GM19455 (cell line): ENCODE results near the gene SH3GL3.

Source experiments
- ATAC-seq: cut with Tn5 transposase; IDR thresholded peaks from one replicate; pipeline ENCODE4 v1.9.1; 2021; ENCODE audit not compliant: unreplicated experiment

The SH3GL3 gene

DNA sequence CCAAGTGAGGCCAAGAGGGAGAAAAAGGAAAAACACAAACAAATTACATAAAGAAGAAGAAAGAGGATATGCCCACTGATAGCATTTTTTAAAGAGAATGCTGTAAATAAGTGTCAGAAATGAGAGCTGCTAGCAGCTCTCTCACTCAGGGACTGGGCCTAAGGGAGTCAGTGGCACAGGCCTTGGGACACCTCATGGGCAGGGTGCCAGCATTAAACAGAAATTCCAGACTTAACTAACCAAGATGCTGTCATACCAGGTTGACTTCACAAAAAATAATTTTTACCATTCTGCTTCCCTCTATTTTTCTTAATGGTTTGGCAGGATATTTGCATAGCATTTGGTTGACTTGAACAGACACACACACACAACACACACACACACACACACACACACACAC is 114.5 kb downstream of the SH3GL3 start:
- ATAC-seq: no peak

DNA sequence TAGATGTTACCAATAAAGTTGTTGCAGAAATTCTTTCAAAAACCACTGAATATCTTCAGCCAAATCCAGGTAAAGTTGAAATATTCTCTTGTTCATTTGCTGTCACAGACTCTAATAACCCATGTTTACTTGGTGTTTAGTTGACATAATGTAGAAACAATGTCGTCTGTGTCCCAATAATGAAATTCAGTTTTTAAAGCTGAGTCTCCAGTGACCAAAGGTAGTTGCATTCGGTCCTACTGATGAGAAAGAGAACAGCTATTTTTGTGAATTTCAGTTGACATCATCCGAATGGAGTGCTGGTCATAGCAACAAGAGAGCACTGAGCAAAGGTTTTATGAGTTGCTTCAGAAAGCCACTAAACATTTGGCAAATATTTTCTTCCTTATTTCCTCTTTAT is 118.0 kb downstream of the SH3GL3 start:
- ATAC-seq: no peak

DNA sequence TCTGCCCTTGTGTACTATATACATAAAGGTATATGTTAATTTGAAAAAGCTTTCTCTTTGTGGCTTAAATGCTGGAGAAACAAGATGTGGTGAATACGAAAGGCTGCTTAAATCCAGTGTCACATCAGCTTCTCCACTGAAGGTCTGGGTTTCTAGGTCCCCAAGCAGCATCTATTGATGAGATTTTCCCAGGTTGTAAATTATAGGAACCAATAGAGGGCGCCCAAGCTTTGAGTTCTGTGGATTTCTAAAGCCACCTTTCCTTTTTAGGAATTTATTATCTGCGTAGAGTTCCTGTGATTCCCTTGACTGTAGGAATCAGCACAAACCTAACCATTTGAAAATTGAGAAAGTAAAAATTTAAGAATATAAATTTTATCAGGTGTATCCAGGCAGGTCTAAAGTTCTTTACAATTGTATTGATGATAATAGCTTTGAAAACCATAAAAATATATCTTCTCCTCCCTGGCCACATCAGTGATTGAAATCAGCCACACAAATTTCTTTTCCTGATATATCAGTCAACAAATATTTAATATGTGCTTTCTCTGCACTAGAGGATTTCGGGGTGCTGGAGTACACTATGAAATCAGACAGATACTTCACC is 118.5 kb downstream of the SH3GL3 start:
- no peak for ATAC-seq

DNA sequence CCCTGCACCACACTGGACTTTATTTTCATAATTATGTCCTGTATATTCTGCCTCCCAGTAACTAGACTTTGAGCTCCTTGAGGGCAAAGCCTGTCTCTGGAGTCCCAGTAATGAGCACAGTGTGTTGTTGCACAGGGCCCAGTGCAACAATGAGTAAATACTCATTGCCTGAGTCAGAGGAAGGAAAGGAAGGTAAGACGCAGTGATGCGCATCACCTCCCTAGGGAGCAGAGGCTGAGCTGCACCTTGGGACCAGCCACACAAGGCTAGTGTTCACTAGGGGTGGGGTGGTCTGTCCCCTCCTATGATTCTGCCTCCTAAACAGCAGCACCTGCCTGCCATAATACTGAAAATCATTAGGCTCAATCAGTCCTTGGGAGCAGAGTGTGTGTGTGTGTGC is 120.2 kb downstream of the SH3GL3 start:
- no peak for ATAC-seq

DNA sequence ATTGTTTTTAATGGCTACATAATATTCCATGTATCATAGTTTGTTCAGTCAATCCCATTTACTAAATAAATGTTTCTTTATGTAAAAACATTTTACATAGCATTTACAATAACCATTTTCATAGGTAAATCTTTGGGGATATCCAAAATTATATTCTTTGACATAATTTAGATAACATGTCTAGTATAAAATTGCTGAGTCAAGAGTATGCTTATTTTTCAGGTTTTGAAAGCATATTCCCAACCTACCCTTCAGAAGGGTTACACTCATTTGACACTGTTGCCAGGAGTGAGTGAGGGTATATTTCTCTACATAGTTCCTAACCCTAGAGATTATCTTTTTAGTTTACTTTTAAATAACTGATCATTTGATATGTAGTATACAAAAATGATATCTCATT is 122.2 kb downstream of the SH3GL3 start:
- ATAC-seq: no peak

DNA sequence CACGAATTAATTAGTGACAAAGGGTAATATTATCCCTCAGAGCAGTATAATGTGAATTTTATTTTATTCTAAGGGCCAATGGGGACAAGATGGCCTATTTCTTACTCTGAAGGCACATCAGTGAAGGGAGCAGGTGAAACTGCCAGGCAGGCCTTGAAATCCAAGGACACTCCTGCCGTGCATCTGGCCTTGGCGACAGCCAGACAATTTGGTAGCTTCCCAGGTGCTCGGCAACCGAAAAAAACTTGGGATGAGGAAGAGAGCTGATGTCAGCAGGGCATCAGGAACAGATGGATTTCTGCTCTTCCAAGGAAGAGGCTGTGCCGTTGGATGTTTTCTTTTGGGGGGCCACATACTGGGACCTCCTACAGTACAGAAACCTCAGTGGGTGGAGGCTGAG is 123.6 kb downstream of the SH3GL3 start:
- ATAC-seq: no peak

DNA sequence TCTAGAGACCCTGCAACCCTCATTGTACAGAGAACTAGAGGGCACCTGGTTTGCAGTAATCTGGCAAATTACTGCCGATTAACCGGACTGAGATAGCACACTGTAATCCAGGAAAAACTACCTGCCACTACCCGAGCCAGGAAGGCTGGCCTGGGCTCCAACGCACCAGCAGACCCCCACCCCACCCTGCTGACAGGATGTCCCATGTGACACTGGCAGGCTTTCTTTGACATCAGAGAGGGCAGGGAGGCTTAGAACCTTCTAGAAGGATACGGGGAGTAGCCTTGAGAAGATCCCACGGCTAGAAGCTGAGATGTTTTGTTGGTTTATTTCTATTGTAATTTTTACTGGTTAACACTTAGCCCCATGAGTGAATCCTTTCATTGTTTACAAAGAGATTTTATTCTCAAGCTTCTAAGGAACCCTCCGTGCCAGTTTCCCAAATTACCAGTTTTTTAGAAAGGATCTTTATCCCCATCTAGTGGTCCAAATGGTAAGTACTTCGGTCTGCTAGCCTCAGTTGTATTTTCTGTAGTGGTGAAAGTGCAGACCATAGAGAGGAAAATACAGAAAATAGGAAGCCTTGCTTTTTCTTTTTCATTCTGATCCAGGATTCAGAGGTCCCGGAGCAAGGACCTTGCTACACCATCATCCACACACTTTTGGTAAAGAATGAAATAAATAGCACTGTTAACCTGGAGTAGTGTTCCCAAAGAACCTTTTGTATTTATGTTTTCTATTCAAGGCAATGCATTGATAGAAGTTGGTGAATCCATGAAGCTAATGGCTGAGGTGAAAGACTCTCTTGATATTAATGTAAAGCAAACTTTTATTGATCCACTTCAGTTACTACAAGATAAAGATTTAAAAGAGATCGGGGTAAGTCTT is 124.9 kb downstream of the SH3GL3 start:
- ATAC-seq: no peak

DNA sequence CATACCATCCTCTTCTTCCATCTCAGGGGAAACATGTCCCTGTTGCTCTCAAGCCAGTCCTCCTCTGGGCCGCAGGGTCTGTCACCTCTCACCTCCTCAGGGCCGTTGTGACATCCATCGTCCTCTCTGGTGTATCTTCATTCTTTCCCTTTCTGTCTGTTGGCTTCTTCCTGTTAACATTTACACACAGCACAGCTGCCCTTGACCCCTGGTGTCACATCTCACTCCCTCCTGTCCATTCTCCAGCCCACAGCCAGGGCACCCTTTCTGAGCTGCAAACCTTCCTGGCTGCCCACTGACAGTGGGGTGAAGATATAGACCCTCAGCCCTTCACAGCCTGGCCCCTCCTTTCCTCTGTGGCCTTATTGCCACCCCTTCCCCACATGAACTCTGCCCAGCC is 127.2 kb downstream of the SH3GL3 start:
- no peak for ATAC-seq

DNA sequence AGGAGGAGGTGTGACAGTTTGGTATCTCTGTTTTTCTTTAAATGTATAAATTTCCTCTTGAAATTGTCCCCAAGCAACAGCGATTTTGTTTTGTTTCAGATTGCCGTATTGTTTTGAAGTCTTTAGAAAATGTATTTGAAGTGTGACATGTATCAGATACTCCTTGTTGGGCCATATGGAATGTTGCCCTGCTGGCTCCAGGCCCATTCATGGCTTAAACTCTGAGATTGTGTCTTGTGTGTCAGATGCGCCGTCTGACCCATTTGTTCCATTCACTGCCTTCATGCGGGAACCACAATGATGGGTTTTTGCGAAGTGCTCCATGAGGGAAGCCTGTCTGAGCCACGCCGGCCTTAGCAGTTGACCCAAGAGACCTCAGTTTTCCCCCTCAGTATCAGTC is 131.6 kb downstream of the SH3GL3 start:
- no peak for ATAC-seq

DNA sequence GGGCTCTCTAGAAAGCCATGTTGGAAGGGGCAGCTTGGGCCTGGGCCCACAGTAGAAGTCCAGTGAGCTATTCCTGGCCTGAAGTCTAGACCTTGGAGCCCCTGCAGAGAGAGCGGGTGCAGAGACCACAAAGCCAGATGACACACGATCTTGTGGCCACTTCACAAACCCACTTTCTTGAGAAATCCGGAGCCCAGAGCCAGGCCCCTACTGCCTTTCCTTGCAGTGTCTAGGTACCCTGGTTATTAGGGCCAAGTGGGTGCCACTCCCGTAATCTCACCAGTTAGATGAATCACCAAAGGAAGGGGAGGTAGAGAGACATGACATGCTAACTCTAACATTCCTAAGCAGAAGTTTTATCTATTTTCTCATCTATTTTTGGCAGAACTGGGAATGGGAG is 134.2 kb downstream of the SH3GL3 start:
- no peak for ATAC-seq

DNA sequence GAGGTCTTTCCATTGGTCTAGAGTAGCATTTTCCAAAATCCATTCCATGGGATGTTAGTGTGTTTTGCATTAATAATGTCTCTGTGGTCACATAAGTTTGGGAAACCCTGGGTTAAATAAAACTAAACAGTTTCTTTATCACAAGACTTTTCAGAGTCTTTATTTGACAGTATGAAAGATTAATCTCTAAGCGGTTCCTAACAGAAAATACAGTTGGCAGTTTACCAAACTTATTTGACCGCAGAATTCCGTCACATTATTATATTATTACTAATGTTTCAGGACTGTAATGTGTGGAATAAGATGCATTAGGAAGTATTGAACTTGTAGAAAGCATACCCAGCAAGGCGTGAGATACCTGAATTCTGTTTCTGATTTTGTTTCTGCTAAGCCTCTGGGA is 135.2 kb downstream of the SH3GL3 start:
- ATAC-seq: no peak

DNA sequence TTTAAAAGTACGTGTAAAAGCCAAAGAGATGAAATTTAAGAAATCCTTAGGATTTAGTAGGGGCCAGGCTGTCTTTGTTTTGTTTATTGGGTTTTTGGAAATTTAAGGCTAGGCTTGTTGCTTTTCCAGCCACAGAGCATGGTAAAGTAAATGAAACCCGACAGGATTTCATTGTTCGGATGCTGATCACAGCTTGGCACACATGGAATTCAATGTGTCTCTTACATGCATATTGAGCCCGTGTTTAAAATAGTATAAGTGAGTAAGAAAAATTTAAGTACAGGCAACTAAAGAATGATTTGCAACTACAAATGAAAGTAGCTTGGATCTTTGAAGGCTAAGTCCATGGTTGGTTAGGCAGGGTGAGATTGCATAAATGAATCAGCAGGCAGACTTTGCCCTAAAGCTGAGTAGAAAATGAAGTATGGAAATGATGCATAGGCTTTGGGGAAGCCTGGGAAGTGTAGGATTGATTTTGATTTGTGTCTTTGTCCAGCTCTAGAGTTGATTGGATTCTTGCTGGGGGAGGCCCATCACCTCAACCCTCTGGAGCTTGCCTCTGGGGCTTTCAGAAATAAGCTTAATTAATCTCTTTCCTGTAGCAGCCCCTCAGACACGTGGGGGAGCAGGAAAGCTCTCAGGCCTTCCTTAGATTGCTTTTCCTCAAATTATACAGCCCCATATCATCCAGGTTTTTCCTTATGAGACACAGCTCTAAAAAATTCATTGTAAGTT is 138.6 kb downstream of the SH3GL3 start:
- no peak for ATAC-seq

DNA sequence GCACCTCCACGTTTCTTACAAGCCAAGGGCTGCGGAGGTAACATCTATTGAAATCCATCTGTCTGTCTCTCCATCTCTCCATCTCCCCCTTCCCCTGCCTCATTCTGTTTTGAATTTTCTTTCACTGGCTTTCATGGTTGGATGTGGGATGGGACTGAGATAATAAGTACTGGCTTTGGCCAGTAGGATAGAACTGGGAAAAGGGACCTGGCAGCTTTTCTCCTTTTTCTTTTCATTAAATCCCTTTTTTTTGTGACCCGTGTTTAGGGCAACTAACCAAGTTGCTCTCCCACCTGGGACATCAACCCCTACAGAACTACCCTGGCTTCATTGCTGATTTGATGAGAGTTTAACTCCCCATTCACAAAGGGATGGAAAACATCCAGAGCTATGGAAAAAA is 139.9 kb downstream of the SH3GL3 start:
- ATAC-seq: no peak

DNA sequence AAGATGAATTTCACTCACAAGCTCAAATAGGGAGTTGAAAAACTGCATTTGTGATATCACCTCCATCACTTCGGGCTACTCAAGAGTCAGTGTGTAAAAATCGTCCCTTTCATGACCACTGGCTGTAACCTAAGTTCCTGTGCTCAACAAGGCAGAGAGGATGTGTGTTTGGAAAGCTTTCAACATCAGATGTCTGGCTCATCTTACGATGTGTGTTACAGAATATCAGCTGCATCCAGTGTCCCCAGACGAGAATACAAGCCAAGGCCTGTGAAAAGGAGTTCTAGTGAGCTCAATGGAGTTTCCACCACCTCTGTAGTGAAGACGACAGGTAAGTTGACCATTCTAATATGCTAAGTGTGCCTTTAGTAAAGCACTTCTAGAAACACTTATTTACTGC is 141.3 kb downstream of the SH3GL3 start:
- no peak for ATAC-seq

DNA sequence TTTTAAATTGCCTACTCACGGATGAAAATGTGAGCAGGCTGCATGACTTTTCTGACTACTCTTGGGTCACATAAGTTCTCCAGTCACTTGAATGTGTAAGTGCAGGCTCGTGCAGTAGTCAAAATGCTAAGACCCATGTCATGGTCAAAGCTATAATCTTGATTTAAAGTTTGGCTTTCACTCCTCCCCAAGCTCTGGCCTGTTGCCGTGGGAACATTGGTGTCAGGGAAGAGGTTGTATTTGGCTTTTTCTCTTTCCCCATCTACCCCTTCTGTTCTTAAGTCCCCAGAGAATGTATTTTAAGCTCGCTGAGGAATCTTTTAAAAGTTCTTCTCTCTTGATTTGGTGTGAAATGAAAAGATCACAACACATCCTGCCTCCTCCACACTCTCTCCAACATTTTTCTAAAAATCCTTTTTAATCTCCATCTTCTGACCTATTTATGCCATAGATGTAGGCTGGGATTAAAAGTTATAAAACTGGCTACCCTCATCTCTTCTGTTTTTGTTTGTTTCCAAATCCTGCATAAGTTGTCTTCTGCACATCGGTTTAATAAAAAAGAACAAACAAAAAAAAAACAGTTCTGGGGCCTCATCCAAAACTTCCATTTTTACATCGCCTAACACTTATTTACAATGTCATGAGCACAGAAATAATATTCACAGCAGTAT is 145.4 kb downstream of the SH3GL3 start:
- ATAC-seq: no peak

DNA sequence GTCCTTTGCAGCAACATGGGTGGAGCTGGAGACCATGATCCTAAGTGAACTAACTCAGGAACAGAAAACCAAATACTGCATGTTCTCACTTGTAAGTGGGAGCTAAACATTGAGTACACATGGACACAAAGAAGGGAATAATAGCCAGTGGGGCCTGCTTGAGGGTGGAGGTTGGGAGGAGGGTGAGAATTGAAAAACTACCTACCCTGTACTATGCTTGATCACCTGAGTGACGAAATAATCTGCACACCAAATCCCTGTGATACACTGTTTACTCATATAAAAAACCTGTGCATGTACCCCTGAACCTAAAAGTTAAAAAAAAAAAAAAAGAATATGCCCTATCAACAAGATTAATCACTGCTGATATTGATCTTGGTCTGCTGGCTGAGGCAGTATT is 148.1 kb downstream of the SH3GL3 start:
- ATAC-seq: no peak

DNA sequence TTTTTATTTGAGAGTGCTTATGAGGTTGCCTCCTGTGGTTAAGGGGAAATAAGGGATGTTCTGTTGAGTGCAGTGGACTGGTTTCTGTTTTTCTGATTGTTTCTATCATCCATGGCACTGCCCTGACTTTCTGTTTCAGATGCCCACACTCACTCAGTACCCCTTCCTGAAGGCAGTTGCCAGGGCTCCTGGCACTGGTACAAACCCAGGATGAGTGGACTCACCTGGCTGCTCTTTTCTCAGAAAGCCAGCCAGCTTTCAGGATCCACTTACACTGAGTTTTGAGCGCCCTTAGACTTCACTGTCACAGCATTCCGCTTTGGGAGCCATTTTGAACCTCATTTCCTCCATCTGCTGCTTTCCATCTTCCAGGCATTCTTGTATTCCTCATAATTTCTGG is 150.9 kb downstream of the SH3GL3 start:
- ATAC-seq: no peak

DNA sequence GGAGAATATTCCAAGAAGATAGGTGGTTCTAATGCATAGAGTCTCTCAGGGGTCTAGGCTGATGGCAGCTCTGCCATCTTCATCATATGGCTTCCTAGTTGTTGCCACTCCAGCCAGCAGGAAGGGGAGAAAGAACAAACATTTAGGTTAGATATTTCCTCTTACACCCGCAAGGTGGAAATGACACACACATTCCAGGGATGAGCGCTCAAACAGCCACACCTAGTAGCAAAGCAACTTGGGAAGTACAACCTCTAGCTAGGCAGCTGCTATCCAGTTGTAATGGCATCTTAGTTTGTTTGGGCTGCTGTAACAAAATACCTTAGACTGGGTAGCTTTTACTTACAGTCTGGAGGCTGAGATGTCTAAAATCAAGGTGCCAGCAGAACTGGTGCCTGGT is 154.9 kb downstream of the SH3GL3 start:
- no peak for ATAC-seq

DNA sequence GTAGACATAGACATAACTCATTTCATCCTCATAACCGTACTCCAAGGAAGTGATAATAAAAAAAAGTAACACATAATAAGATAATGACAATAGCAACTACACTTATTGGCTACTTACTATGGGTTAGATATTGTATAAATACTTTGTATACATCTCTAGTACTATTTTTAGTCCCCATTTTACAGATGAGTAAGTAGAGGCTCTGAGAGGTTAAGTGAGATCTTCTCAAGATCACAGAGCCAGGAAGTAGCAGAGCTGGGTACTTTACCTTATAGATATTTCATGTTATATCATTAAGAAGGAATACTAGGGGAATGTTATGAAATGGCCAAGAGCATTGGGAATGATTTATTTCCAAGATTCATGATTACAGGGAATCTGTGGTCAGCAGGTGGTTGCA is 157.4 kb downstream of the SH3GL3 start:
- no peak for ATAC-seq

DNA sequence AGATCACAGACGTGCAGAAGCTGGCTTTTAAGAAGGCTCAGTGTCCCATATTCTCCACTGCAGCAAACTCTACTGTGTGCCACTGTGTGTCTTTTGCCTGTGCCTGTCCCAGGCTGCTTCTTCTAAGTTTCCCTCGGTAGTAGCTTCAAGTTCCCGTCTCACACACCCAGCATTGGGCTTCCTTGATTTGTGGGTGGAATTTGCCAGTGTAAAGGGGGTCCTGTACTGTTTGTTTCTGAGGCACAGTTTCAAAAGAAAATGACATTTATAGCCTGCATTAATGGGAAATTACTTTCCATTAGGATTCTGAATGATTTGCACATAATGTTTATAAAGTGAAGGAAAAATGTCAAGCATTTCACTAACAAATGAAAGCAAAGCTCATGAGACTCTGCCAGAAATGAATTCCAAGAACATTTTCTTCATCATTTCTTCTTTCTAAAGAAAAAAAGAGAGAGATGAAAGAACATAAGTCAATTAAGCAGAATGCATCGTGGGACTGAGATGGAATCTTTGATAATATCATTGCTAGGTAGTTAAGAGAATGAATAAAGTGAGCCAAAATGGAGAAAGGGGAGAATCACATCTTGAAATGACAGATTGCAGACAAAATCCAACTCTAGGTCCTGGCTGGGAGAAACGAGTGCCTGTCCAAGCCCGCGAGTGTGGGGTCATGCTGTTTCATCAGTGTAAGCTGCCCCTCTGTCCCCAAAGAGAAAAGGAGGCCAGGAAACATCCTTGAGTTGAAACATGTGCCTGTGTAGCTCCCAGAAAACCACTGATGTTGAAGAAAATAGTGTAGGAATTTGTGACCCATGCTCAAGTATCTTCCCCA is 158.2 kb downstream of the SH3GL3 start:
- no peak for ATAC-seq

DNA sequence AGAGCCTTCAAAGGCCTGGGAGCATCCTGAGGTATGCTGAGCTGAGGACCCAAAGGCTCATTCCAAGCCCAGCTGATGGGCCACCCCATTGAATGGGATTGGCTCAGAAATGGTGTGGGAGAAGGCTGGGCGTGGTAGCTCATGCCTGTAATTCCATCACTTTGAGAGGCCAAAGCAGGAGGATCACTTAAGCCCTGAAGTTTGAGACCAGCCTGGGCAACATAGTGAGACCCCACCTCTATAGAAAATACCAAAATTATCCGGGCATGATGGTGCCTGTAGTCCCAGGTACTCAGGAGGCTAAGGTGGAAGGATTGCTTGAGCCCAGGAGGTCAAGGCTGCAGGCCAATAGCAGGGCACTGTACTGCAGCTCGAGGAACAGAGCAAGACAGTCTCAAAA is 163.0 kb downstream of the SH3GL3 start:
- ATAC-seq: no peak
